Retinal pigment epithelial cell (primary cell): ENCODE results near the gene ELP6.

Experiments
- DNase-seq: peaks from one replicate; pipeline ENCODE4 v3.0.0-alpha.2; 2010; ENCODE audit warnings: low read depth
- H3K4me3 ChIP-seq: 2 replicates; pipeline ENCODE4 v1.5.1; 2011; ENCODE audit warnings: mild to moderate bottlenecking, low read length, control low read depth, moderate library complexity
- TF ChIP-seq, protein P1 (sequence below): conservative IDR thresholded peaks from 2 replicates; pipeline ENCODE4 v1.5.1; 2011; ENCODE audit warnings: low read depth, low read length, control low read depth, inconsistent platforms

The ELP6 gene

DNA sequence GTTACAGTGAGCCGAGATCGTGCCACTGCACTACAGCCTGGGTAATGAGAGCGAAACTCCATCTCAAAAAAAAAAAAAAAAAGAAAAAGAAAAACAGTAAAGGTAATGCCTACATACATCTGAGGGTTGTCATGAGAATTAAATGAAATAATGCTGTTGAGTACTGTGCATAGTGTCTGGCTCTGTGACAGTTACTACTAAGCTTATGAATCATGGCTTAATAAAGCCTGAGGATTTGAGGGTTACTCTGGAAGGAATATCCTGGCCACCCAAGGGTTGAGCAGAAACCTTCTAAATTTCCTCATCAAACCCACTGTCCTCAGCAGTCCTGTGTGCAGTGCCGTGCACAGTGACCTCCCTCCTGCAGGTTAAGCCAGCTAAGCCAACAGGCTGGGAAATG lies 26.8 kb upstream of the ELP6 start:
- peak; percentile 59 for DNase-seq
- H3K4me3 ChIP-seq, result no peak overlapping the region
- TF ChIP-seq, protein P1, sequence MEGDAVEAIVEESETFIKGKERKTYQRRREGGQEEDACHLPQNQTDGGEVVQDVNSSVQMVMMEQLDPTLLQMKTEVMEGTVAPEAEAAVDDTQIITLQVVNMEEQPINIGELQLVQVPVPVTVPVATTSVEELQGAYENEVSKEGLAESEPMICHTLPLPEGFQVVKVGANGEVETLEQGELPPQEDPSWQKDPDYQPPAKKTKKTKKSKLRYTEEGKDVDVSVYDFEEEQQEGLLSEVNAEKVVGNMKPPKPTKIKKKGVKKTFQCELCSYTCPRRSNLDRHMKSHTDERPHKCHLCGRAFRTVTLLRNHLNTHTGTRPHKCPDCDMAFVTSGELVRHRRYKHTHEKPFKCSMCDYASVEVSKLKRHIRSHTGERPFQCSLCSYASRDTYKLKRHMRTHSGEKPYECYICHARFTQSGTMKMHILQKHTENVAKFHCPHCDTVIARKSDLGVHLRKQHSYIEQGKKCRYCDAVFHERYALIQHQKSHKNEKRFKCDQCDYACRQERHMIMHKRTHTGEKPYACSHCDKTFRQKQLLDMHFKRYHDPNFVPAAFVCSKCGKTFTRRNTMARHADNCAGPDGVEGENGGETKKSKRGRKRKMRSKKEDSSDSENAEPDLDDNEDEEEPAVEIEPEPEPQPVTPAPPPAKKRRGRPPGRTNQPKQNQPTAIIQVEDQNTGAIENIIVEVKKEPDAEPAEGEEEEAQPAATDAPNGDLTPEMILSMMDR, result no peak

DNA sequence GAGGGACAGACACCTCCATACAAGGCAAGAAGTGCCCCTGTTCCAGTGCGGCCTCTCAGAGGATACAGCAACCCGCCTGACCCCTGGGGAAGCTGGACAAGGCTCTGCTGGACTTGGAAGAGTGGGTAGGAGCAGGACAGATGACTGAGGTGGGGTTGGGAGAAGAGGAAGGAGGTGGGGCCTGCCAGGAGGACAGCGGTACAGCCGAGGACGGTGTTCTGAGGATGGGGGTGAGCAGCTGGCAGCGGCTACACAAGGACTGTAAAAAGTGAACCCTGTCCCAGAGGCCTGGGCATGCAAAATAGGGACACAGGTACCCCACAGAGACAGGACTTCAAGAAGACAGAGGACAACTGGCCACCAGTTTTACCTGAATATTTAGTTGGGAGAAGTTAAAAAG lies 23.5 kb upstream of the ELP6 start:
- DNase-seq, result no peak
- TF ChIP-seq, protein P1, result no peak
- H3K4me3 ChIP-seq, result no peak overlapping the region

DNA sequence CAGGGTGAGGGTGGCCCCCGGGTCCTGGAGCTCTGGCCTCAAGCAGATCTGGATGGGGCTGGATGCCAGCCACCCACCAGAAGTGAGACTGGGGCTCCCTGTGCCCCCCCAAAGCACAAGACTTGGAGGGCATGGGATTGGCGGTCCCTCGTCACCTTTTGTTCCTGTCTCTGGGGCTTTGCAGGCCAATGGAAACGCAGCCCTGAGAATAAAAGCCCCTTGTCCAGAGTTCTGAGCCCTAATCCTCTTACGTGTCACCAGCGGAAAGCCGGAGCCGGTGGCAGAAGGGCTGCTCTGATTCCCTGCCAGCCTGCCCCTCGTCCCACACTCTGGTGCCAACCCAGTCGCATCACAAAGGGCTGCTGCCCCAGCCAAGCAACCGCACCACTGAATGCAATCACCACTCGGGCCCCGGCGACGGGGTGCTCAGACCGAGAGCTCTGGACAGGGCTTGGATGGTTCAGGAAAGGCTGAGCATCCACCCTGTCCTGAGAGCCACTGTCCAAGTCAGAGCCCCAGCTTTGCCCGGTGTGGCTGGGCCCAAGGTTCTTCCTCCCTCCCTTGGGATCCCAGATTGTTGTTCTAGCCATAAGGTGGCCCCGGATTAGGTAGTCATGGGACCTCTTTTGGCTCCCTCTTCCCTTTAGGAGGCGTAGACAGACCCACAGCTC lies 22.8 kb upstream of the ELP6 start:
- TF ChIP-seq, protein P1, result no peak
- peak; percentile 66 for DNase-seq
- no peak overlapping the region for H3K4me3 ChIP-seq

DNA sequence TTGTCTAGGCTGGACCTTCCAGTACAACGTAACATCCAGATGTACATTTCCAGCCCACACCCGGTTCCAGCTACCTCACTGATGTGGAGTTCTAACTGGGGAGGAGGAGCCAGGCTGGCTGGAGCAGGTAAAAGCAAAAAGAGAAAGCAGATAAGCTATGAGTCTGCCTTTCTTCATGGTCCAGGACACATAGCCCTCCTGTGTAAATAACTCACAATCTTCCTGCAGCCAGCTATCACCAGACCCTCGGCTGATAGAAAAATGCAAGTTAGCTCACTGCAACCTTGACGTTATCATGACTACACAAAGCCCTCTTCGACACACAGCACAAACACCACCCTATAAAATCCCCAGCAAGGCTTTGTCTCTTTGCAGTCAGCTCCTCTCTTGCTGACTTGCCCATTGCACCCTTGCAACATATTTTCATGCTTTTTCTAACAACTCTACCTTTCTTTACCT lies 20.5 kb upstream of the ELP6 start:
- TF ChIP-seq, protein P1, result no peak
- H3K4me3 ChIP-seq, result no peak overlapping the region
- no peak for DNase-seq

DNA sequence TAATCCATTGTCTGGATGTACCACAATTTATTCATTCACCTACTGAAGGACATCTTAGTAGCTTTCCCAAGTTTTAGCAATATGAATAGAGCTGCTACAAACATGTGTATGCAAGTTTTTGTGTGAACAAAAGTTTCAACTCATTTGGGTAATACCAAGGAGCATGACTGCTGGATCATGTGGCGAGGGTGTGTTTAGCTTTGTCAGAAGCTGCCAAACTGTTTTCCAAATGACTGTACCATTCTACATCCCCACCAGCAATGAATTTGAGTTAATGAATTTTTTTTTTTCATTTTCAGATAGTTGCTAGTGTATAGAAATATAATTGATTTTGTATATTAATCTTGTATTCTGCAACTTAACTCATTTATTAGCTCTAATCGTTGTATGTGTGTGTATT lies 20.0 kb upstream of the ELP6 start:
- TF ChIP-seq, protein P1, result no peak
- H3K4me3 ChIP-seq, result no peak overlapping the region
- DNase-seq, result no peak

DNA sequence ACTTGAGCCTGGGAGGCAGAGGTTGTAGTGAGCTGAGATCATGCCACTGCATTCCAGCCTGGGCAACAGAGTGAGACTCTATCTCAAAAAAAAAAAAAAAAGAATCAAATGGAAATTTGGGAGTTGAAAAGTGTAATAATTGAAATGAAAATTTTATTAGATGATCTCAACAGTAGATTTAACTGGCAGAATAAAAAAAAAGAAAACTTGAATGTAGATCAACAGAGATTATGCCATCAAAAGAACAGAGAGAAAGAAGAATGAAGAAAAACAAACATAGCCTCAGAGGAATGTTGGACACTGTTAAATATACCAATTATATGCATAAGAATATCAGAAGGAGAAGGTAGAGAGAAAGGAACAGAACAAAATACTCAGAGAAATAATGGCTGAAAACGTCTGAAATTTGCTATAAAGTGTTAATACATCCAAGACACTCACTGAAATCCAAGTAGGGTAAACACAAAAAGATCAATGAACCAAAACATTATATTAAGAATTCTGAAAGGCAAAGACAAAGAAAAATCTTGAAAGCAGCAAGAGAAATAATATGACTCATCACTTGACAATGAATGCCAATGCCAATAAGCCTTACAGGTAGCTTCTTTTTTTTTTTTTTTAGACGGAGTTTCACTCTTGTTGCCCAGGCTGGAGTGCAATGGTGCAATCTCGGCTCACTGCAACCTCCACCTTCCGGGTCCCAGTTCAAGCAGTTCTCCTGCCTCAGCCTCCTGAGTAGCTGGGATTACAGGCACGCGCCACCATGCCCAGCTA lies 14.6 kb upstream of the ELP6 start:
- no peak overlapping the region for H3K4me3 ChIP-seq
- no peak for DNase-seq
- TF ChIP-seq, protein P1, result no peak

DNA sequence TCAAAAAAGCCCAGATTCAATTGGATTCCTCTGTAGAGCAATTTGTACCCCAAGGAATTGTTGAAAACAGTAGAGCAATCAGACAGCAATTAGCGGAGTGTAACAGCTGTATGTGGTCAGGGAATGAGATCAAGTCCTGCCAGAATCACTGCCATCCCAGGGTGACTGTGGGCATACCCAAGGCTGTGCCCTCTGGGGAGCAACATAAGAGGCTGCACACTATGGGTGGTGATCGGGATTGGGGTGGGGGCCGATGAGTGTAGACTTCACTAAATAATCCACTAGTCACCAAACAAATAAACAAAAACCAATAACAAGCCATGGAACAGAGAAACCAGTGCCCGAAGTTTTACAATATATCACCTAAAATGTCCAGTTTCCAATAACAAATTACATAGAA lies 12.1 kb upstream of the ELP6 start:
- H3K4me3 ChIP-seq, result no peak overlapping the region
- no peak for DNase-seq
- TF ChIP-seq, protein P1, result no peak
